Iris pigment epithelial cell (primary cell): Measurements from ENCODE around the gene CDC27.
A peak's percentile ranks its signal among the peaks of the same experiment; 100 is the strongest.
"Not testable (repeated sequence)": the region's sequence is repeated elsewhere in the genome, so short reads cannot be mapped to it uniquely, and the experiment has no call there.

Experiments
- DNase-seq: peaks from one replicate; pipeline ENCODE4 v3.0.0-alpha.2; 2011; ENCODE audit warnings: low read depth

CDC27 gene

GRCh38 chr17:47188876-47189731, at the start of gene CDC27:
Gene CDC27 (minus strand): TSS chr17:47189295. CDS start chr17:47189172, 123 bp downstream.
- DNase-seq = peak; percentile 95

GRCh38 chr17:47238321-47239010, 49.4 kb upstream of the CDC27 start:
- DNase-seq = no peak

DNA sequence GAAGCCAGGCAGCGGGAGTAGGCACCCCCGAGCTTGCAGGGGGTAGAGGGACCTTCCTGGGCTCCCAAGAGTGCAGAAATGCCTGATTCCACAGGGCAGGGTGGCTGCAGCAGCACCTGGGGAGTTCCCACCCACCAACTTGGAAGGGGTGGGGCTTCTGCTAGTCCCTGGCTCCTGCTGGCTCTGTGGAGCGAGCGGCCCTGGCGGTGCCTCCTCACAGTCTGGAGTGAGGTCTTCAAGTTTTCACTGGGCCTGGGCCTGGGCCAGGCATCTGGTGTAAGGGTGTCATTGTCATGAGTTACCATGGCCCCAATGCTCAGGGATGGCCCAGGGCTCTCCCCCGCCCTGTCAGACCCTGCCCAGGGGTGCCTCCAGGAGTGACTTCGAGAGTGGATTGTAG, 48.7 kb upstream of the CDC27 start:
- DNase-seq = no peak

DNA sequence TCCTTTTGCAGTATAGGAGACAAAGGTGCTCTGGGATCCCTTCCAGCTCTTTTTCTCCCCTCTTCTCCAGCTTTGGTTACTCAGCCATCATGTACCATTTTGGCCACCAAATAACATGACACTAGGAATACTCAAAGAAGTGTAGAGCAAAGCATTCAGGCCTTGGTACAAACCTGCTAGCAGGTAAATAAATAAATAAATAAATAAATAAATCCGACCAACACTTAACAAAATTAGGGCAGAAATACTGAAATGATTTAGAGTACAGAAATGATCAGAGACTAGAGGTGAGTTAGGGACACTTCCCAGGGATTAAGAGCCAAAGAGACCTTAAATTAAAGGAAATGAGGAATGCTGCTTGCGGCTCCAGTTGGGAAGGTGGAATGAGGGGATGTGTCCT, 46.8 kb upstream of the CDC27 start:
- no peak for DNase-seq

- DNase-seq = no peak
These were observed 46.4 kb upstream of the CDC27 start for GRCh38 chr17:47235506-47235905.

DNA sequence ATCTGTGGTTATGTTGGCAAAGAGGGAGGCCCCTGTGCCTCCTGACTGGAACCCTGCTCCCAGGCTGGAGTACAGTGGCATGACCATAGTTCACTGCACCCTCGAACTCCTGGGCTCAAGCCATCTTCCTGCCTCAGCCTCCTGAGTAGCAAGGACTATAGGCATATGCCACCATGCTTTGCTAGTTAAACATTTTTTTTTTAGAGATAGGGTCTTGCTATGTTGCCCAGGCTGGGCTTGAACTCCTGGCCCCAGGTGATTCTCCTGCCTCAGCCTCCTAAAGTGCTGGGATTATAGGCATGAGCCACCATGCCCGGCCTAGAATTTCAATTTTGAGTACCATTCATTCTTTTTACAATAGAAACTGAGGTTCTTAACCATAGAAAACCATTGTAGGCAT, 43.4 kb upstream of the CDC27 start:
- no peak for DNase-seq

GRCh38 chr17:47231866-47232265, 42.8 kb upstream of the CDC27 start:
- DNase-seq = no peak

GRCh38 chr17:47231334-47231733, 42.2 kb upstream of the CDC27 start:
- no peak for DNase-seq

DNA sequence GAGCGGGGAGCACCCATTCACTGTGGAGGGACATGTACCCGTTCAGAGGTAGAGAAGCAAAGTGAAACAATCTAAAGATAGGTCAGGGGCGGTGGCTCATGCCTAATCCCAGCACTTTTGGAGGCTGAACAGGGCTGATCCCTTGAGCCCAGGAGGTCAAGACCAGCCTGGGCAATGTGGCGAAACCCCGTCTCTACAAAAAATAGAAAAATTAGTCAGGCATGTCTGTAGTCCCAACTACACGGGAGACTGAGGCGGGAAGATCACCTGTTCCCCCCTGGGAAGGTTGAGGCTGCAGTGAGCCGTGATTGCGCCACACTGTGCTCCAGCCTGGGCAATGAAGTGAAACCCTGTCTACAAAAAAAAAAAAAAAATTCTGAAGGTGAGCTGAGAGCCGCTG, 41.8 kb upstream of the CDC27 start:
- no peak for DNase-seq

DNA sequence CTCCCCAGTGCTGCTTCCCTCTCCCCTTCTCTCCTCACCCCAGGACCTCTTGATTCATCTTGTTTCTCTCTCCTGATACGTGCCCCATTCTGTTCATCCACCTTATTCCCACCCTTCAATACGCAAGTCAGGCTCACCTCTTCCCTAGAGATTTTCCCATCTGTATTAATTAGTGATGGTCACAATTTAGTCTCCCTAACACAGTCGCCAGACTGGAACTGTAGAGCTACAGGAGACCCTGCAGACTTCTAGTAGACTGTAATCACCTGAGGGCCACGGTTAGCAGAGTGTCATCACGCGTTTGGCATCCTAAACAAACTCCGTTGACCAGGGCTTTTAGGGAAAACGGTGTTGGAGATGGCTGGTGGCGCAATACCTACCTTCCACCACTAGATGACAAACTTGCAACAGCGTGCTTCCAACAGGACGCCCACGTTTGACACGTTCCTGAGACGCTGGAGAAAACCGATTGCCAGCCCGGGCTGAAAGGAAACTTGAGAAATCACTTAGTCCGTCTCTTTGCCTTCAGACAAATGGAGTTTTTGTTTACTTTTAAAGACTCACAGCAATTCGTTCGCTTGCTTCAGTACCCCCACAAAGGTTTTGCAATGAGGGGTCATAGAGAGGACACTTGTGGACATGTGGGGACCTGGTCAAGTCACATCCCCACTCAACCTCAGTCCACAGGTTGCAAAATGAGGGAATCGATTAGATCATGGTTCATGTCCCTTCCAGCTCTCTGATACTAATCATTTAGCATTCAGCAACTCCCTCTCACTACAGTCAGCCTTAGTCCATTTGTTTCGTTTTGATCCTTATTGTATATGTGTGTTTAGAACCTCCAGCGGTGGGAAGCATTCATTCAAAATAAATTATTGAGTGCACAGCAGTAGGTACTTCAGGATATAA, 40.7 kb upstream of the CDC27 start:
- peak; percentile 99 for DNase-seq

- DNase-seq = no peak
These were observed 38.8 kb upstream of the CDC27 start for GRCh38 chr17:47227862-47228261.

GRCh38 chr17:47225911-47226688, 37.0 kb upstream of the CDC27 start:
- peak; percentile 57 for DNase-seq

DNA sequence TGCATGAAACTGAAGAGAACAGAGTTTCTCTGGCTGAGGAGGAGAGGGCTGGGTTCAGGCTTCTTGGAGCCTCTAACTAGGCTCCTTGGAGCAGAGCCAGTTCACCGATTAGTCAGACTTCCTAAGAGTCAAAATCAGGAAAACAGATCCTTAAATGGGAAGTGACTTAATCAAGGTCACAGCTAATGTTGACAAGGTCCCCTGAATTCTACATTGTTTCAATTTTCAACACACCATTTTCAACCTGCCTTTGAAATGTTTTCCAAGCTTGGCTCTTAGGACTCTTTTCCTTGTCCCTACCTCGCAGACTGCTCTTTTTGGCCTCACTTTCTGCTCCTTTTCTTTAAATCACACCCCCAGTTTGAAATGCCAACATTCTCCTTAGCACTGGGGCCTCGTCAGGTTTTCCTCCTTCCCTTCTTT, 36.4 kb upstream of the CDC27 start:
- peak; percentile 90 for DNase-seq

DNA sequence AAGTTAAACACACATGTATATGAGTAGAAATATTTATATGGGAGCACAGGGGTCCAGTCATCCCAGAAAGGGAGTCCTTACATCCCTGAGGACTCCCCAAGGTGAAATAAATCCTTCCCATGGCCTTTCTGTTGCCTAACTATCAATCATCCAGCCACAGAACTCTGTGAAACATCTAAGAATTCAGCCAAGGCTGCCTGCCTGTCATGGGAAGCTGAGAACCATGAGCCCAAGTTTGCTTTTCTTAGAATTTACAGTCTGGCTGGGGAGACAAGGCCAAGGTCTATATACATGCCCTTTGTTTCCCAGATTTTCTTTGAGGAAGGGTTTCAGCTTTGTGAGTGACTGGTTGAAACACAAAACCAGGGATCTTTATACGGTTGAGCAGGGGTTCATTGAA, 35.9 kb upstream of the CDC27 start:
- DNase-seq = peak; percentile 63

- not testable (repeated sequence) for DNase-seq
These were observed 35.0 kb upstream of the CDC27 start for GRCh38 chr17:47224077-47224476.

- no peak for DNase-seq
These were observed 34.4 kb upstream of the CDC27 start for GRCh38 chr17:47223460-47223859.

- DNase-seq = peak; percentile 34
These were observed 33.9 kb upstream of the CDC27 start for GRCh38 chr17:47223007-47223406.

GRCh38 chr17:47222047-47222446, 33.0 kb upstream of the CDC27 start:
- no peak for DNase-seq

GRCh38 chr17:47221154-47221553, 32.1 kb upstream of the CDC27 start:
- DNase-seq = no peak

- DNase-seq = no peak
These were observed 31.5 kb upstream of the CDC27 start for GRCh38 chr17:47220531-47220999.
